ENCODE measurements around the gene SV2B. TPM values are rescaled to one million over a fixed set of nuclear protein-coding genes. Genes with fewer than 3 reads are reported as not detected.

The SV2B gene
- total and polyA plus RNA-seq, 2 donors from 2014 or later, result 0.17 to 3.9 TPM

DNA sequence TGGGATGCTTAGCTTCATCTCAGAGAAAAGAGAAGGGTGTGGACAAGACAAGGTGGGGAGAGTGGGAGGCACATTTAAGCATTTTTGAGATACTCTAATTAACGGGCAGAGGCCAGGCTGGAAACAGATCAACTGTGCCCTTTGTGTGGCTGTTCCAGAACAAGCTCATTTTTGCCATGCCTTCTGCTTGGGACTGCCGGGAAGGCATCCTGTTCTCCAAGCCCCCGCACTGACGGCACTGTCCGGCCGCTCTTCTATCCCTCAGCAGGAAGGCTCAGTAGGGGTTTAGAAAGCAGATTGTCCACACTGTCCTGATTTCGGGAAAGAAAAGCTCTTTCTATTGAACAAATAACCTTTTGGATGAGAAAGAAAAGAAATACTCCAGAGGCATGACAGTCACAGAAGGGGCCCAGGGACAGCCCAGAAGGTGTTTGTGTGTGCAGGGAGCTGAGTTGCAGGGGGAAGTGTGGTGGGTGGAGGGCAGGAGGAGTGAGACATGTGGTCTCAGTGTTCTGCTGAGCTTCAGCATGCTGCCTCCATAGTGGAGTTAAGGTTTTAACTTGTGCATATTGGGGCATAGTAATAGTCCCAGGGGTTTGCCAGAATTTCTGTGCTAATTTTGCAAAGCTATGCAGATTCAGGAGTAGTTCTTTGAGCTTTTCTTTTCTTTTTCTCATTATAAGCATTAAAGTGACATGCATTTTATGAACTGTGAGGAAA is 27.3 kb downstream of the SV2B start:
- Histone ChIP-seq H3K36me3 (ENCODE audit: control insufficient read depth in 2 of 3, insufficient read depth in 3 of 3, low read length in 3 of 3) (no peaks in the 10 kb centered on the region), H3K4me1 (ENCODE audit: control insufficient read depth in 2 of 3, insufficient read depth in 2 of 3, low read depth in 1 of 3, low read length in 3 of 3) (no peaks in the 10 kb centered on the region), H3K9me3 (ENCODE audit: control insufficient read depth in 2 of 3, insufficient read depth in 1 of 3, low read length in 3 of 3) (no peaks in the 10 kb centered on the region), H3K27ac (ENCODE audit: low read depth in 2 of 2, low read length in 2 of 2) (no peak overlapping the region), H3K9ac (ENCODE audit: low read length in 3 of 3) (no peak overlapping the region), H3K27me3 (ENCODE audit: control insufficient read depth, insufficient read depth, low read length) (no peaks in the 10 kb centered on the region), H3K4me3 (ENCODE audit: low read length in 3 of 3) (no peak overlapping the region)
- DNase-seq (no peak), FAIRE-seq (no peak)
- intact Hi-C loops (cut with DNase I), result no loop called here
- no peak for TF ChIP-seq CTCF (IDR thresholded peaks at IDR 0.05; ENCODE audit: borderline replicate concordance, extremely low read depth, insufficient read depth)

GRCh38 chr15:91128016-91128415 is 28.0 kb downstream of the SV2B start:
- FAIRE-seq (no peak), DNase-seq (no peak)
- no peak for TF ChIP-seq CTCF (IDR thresholded peaks at IDR 0.05; ENCODE audit: borderline replicate concordance, extremely low read depth, insufficient read depth)
- Histone ChIP-seq H3K4me1 (ENCODE audit: control insufficient read depth in 2 of 3, insufficient read depth in 2 of 3, low read depth in 1 of 3, low read length in 3 of 3) (no peaks in the 10 kb centered on the region), H3K27me3 (ENCODE audit: control insufficient read depth, insufficient read depth, low read length) (no peaks in the 10 kb centered on the region), H3K9me3 (ENCODE audit: control insufficient read depth in 2 of 3, insufficient read depth in 1 of 3, low read length in 3 of 3) (no peaks in the 10 kb centered on the region), H3K4me3 (ENCODE audit: low read length in 3 of 3) (no peak overlapping the region), H3K27ac (ENCODE audit: low read depth in 2 of 2, low read length in 2 of 2) (no peak overlapping the region), H3K9ac (ENCODE audit: low read length in 3 of 3) (no peak overlapping the region), H3K36me3 (ENCODE audit: control insufficient read depth in 2 of 3, insufficient read depth in 3 of 3, low read length in 3 of 3) (no peaks in the 10 kb centered on the region)
- intact Hi-C loops (cut with DNase I), result no loop called here

GRCh38 chr15:91129436-91129835 is 29.4 kb downstream of the SV2B start:
- H3K9me3 ChIP-seq (ENCODE audit: control insufficient read depth in 2 of 3, insufficient read depth in 1 of 3, low read length in 3 of 3), result no peaks in the 10 kb centered on the region
- H3K4me1 ChIP-seq (ENCODE audit: control insufficient read depth in 2 of 3, insufficient read depth in 2 of 3, low read depth in 1 of 3, low read length in 3 of 3), result no peaks in the 10 kb centered on the region
- H3K27me3 ChIP-seq (ENCODE audit: control insufficient read depth, insufficient read depth, low read length), result no peaks in the 10 kb centered on the region
- no peak overlapping the region for H3K27ac ChIP-seq (ENCODE audit: low read depth in 2 of 2, low read length in 2 of 2)
- TF ChIP-seq CTCF (IDR thresholded peaks at IDR 0.05; ENCODE audit: borderline replicate concordance, extremely low read depth, insufficient read depth), result no peak
- no peak overlapping the region for H3K4me3 ChIP-seq (ENCODE audit: low read length in 3 of 3)
- intact Hi-C loops (cut with DNase I), result no loop called here
- no peak overlapping the region for H3K9ac ChIP-seq (ENCODE audit: low read length in 3 of 3)
- DNase-seq (no peak), FAIRE-seq (no peak)
- H3K36me3 ChIP-seq (ENCODE audit: control insufficient read depth in 2 of 3, insufficient read depth in 3 of 3, low read length in 3 of 3), result no peaks in the 10 kb centered on the region

- intact Hi-C loops (cut with DNase I), result no loop called here
- no peaks in the 10 kb centered on the region for H3K4me1 ChIP-seq (ENCODE audit: control insufficient read depth in 2 of 3, insufficient read depth in 2 of 3, low read depth in 1 of 3, low read length in 3 of 3)
- no peak overlapping the region for H3K4me3 ChIP-seq (ENCODE audit: low read length in 3 of 3)
- H3K36me3 ChIP-seq (ENCODE audit: control insufficient read depth in 2 of 3, insufficient read depth in 3 of 3, low read length in 3 of 3), result no peaks in the 10 kb centered on the region
- DNase-seq (no peak), FAIRE-seq (no peak)
- no peak overlapping the region for H3K9ac ChIP-seq (ENCODE audit: low read length in 3 of 3)
- TF ChIP-seq CTCF (IDR thresholded peaks at IDR 0.05; ENCODE audit: borderline replicate concordance, extremely low read depth, insufficient read depth), result no peak
- no peaks in the 10 kb centered on the region for H3K9me3 ChIP-seq (ENCODE audit: control insufficient read depth in 2 of 3, insufficient read depth in 1 of 3, low read length in 3 of 3)
- no peaks in the 10 kb centered on the region for H3K27me3 ChIP-seq (ENCODE audit: control insufficient read depth, insufficient read depth, low read length)
- no peak overlapping the region for H3K27ac ChIP-seq (ENCODE audit: low read depth in 2 of 2, low read length in 2 of 2)
Measured at GRCh38 chr15:91132079-91132478, 32.0 kb downstream of the SV2B start.
